Psoas muscle (tissue), 8 donors: ENCODE data around the gene SLC36A4. TPM values are rescaled to one million over a fixed set of nuclear protein-coding genes. Genes with fewer than 3 reads are reported as not detected.
"Not testable (repeated sequence)": the region's sequence is repeated elsewhere in the genome, so short reads cannot be mapped to it uniquely, and the experiment has no call there.

ENCODE experiments used
- ATAC-seq, 4 donors: fragments of 200-7000 bp; cut with Tn5 transposase; one replicate each; pipeline ENCODE4 v1.9.1; 2020; ENCODE audit warnings: moderate library complexity in 3 of 4, mild to moderate bottlenecking in 2 of 4
- DNase-seq, 2 donors: peaks; one replicate each; pipeline ENCODE4 v3.0.0-alpha.2; 2020
- H3K27ac ChIP-seq: fragments of 200-600 bp; one replicate; pipeline ENCODE4 v1.8.0; 2022
- H3K27me3 ChIP-seq, 3 donors: fragments of 200-600 bp in 1 of 3; one replicate each; pipeline versions ENCODE4 v1.6.1 to v1.8.0; 2013 to 2022; ENCODE audit warnings: low read length in 2 of 3, mild to moderate bottlenecking in 2 of 3, moderate library complexity in 1 of 3; ENCODE audit not compliant: insufficient read depth in 3 of 3
- H3K36me3 ChIP-seq, 2 donors: fragments of 200-600 bp in 1 of 2; one replicate each; pipeline versions ENCODE4 v1.6.1 to v1.8.0; 2013 to 2022; ENCODE audit warnings: low read depth in 1 of 2, mild to moderate bottlenecking in 1 of 2, moderate library complexity in 1 of 2; ENCODE audit not compliant: insufficient read depth in 1 of 2
- H3K4me1 ChIP-seq: fragments of 200-600 bp; one replicate; pipeline ENCODE4 v1.8.0; 2022
- H3K4me3 ChIP-seq: fragments of 200-600 bp; one replicate; pipeline ENCODE4 v1.8.0; 2022; ENCODE audit warnings: mild to moderate bottlenecking
- H3K9me3 ChIP-seq: fragments of 200-600 bp; one replicate; pipeline ENCODE4 v1.8.0; 2022
- WGBS, 3 donors: extraction: QIAGEN DNeasy Blood & Tissue Kit; methylation state at CpG; one replicate each; pipeline versions ENCODE4 v1.1.6 to v1.1.7; 2013; 5-methylcytosine and 5-hydroxymethylcytosine counted together
- intact Hi-C, 2 donors: fragments of 100-400 bp; cut with DNase I; formaldehyde crosslinking; loops; one replicate each; pipeline versions ENCODE4 v1.11.0 to v1.14.2; 2022
- polyA plus RNA-seq, 3 donors: library from polyadenylated mRNA; stranded (reverse); fragments of 200-250 nt; gene quantifications; one replicate each; pipeline ENCODE4 v1.2.3, GENCODE V29; 2013
- total RNA-seq, 4 donors: library from RNA; stranded (reverse); fragmentation: NEBNext Ultra II Directional in 2 of 4; extraction: Animal tissue kit (Norgen Biotek cat#: 25700) in 2 of 4; gene quantifications; one replicate each; pipeline versions ENCODE4 v1.2.1 to v1.2.4, GENCODE V29; 2021 to 2023
- TF ChIP-seq, protein P1 (sequence below): fragments of 200-600 bp; IDR thresholded peaks from one replicate; pipeline ENCODE4 v1.8.0; 2022; ENCODE audit warnings: antibody characterized with exemption
- donor health status: healthy with polysubstance abuse.
- donor health status: DM: no; HTN: no; CAD: no; lungs with moderate emphysema.
- donor health status: Bipolar disorder and iron deficiency.
- donor health status: healthy.
- donor health status: DM: yes; HTN: yes; CAD: no.
- donor health status: DM: no; HTN: no; CAD: no.
- donor health status: DM: no; HTN: no; CAD: no.
- donor health status: DM: yes; HTN: yes; CAD: no.

Gene SLC36A4
- total and polyA plus RNA-seq, 7 donors: 2.2 to 5.5 (median 3.0) TPM

DNA sequence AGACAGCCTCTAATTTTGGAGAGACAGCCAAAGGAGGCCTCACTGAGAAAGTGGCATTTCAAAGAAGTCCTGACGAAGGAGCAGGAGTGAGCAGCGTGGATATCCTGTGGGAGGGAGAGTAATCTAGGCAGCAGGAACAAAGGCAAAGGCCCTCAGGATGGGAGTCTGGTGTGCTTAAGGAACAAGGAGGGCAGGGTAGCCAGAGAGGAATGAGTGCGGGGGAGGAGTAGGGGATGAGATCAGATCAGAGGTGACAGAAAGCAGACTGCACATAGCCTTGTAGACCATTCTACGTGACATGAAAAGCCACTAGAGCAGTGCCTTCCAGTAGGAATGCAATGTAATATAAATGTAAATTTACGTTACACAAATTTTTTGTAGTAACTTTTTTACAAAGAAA is 5.6 kb downstream of the SLC36A4 start:
- TF ChIP-seq, protein P1, sequence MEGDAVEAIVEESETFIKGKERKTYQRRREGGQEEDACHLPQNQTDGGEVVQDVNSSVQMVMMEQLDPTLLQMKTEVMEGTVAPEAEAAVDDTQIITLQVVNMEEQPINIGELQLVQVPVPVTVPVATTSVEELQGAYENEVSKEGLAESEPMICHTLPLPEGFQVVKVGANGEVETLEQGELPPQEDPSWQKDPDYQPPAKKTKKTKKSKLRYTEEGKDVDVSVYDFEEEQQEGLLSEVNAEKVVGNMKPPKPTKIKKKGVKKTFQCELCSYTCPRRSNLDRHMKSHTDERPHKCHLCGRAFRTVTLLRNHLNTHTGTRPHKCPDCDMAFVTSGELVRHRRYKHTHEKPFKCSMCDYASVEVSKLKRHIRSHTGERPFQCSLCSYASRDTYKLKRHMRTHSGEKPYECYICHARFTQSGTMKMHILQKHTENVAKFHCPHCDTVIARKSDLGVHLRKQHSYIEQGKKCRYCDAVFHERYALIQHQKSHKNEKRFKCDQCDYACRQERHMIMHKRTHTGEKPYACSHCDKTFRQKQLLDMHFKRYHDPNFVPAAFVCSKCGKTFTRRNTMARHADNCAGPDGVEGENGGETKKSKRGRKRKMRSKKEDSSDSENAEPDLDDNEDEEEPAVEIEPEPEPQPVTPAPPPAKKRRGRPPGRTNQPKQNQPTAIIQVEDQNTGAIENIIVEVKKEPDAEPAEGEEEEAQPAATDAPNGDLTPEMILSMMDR: no peak
- Histone ChIP-seq H3K4me3 (no peak overlapping the region), H3K27ac (no peak overlapping the region), H3K4me1 (peaks cover 6% of the 10 kb centered on the region), H3K36me3 (no peaks in the 10 kb centered on the region), H3K9me3 (peaks cover 12% of the 10 kb centered on the region), H3K27me3 (no peaks in the 10 kb centered on the region)
- intact Hi-C loops: no loop called here
- ATAC-seq: no peak
- no peak for DNase-seq
- 93% methylated on average over 5 of the region's 5 CpGs for WGBS, 3 donors

DNA sequence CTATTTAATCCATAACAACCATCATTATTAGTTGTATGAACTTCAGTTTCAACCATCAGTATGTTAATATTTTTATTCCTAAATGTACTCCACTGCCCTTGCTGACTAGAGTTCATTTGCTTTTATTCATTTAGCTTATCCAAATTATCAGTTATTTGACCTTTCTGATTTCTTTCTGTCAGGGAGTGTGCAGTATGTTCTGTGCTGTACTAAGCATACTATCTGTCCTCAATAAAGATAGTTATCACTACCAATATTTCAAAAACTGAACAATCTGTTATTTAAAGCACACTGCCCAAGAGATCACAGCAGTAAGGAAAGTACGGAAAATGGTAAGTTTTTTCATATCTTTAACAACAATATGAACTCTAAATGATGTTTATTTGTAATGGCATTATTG is 8.3 kb downstream of the SLC36A4 start:
- peaks cover 0 to 5% of the 10 kb centered on the region in 2 donors for H3K36me3 ChIP-seq
- H3K27ac ChIP-seq: no peak overlapping the region
- H3K9me3 ChIP-seq: peaks cover 17% of the 10 kb centered on the region
- no peaks in the 10 kb centered on the region for H3K4me1 ChIP-seq
- ATAC-seq (no peak), DNase-seq (no peak)
- 94 to 100% (median 99%) methylated on average over 1 of the region's 1 CpG for WGBS, 3 donors
- no peak overlapping the region for H3K4me3 ChIP-seq
- H3K27me3 ChIP-seq: no peaks in the 10 kb centered on the region
- TF ChIP-seq, protein P1: no peak
- intact Hi-C loops: no loop called here

DNA sequence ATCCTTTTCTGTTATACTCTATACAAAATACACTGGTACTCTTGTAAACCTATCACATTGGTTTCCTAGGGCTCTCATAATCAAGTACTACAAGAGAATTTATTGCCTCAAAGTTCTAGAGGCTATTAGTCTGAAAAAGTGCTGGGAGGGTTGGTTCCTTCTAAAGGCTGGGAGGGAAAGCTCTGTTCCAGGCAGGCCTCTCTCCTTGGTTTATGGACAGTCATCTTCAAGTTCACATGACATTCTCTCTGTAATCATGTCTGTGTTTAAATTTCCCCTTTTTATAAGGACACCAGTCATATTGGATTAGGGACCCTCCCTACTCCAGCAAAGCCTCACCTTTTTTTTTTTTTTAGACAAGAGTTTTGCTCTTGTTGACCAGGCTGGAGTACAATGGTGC is 9.1 kb downstream of the SLC36A4 start:
- peaks cover 0 to 11% of the 10 kb centered on the region in 2 donors for H3K36me3 ChIP-seq
- intact Hi-C loops: no loop called here
- no peak for DNase-seq

DNA sequence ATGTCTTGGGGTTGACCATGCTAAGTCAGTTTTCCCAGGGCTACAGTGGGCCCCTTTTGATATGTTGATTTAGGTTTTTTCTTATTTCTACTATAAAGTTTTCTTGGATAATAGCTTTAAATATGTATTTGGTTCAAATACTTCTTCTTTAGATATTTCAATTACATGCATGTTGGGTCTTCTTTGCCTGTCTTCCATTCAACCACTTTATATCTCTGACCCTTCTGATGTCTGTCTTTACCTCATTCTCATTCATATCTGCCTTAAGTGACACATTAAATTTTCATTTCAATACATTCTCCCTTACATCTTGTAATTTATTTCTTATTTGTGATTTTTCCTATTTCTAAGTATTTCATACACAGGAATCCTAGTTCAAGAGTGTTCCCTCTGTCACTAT is 10.5 kb downstream of the SLC36A4 start:
- TF ChIP-seq, protein P1: no peak
- Histone ChIP-seq H3K4me3 (no peak overlapping the region), H3K4me1 (no peaks in the 10 kb centered on the region), H3K9me3 (peaks cover 17% of the 10 kb centered on the region), H3K27ac (no peak overlapping the region), H3K36me3 (peaks cover 0 to 11% of the 10 kb centered on the region in 2 donors), H3K27me3 (no peaks in the 10 kb centered on the region)
- ATAC-seq: no peak
- intact Hi-C loops: no loop called here
- DNase-seq: no peak

More for the DNA sequence above, 9.1 kb downstream of the SLC36A4 start:
- ATAC-seq: no peak
- Histone ChIP-seq H3K4me3 (no peak overlapping the region), H3K9me3 (peaks cover 17% of the 10 kb centered on the region), H3K27ac (no peak overlapping the region), H3K4me1 (no peaks in the 10 kb centered on the region), H3K27me3 (no peaks in the 10 kb centered on the region)
- TF ChIP-seq, protein P1: no peak

DNA sequence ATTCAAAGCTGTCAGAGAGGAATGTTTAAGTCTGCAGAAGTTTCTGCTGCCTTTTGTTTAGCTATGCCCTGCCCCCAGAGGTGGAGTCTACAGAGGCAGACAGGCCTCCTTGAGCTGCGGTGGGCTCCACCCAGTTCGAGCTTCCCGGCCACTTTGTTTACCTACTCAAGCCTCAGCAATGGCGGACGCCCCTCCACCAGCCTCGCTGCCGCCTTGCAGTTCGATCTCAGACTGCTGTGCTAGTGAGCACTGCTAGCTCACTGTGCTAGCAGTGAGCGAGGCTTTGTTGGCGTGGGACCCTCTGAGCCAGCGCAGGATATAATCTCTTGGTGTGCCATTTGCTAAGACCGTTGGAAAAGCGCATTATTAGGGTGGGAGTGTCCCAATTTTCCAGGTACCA is 19.9 kb downstream of the SLC36A4 start:
- H3K27ac ChIP-seq, intact Hi-C loops, H3K9me3 ChIP-seq, H3K4me3 ChIP-seq, ATAC-seq, H3K4me1 ChIP-seq, H3K27me3 ChIP-seq, DNase-seq: not testable (repeated sequence)
- peaks cover 3 to 20% of the 10 kb centered on the region in 2 donors for H3K36me3 ChIP-seq
- WGBS, 3 donors: 89 to 94% (median 90%) methylated on average over 11 to 13 of the region's 13 CpGs
